H9 (cell line): ENCODE results near the gene PSPN. TPM values are rescaled to one million over a fixed set of nuclear protein-coding genes. Genes with fewer than 3 reads are reported as not detected.
A peak's percentile ranks its signal among the peaks of the same experiment; 100 is the strongest.

Experiments
- DNase-seq: peaks from one replicate; pipeline ENCODE4 v3.0.0-alpha.2; 2017
- H2AFZ ChIP-seq: one replicate; pipeline ENCODE4 v1.6.1; 2013; ENCODE audit warnings: mild to moderate bottlenecking, low read length, control low read depth, moderate library complexity
- H2AK5ac ChIP-seq: 2 replicates; pipeline ENCODE4 v1.6.1; 2013; ENCODE audit warnings: low read length, control low read depth, mixed read lengths; ENCODE audit not compliant: insufficient read length
- H2BK120ac ChIP-seq: one replicate; pipeline ENCODE4 v1.6.1; 2013; ENCODE audit warnings: low read depth, mild to moderate bottlenecking, low read length, control low read depth, inconsistent platforms; ENCODE audit not compliant: poor library complexity, severe bottlenecking
- H2BK12ac ChIP-seq: 2 replicates; pipeline ENCODE4 v1.6.1; 2013; ENCODE audit warnings: low read length, control low read depth, mixed read lengths, low read depth; ENCODE audit not compliant: insufficient read length
- H2BK15ac ChIP-seq: 2 replicates; pipeline ENCODE4 v1.6.1; 2013; ENCODE audit warnings: low read depth, low read length, control low read depth
- H2BK20ac ChIP-seq: one replicate; pipeline ENCODE4 v1.6.1; 2013; ENCODE audit warnings: low read depth, mild to moderate bottlenecking, low read length, control low read depth, inconsistent platforms; ENCODE audit not compliant: poor library complexity, severe bottlenecking
- H2BK5ac ChIP-seq: 2 replicates; pipeline ENCODE4 v1.6.1; 2013; ENCODE audit warnings: low read length, control low read depth, mixed read lengths; ENCODE audit not compliant: insufficient read length
- H3K14ac ChIP-seq: 2 replicates; pipeline ENCODE4 v1.6.1; 2013; ENCODE audit warnings: low read length, control low read depth; ENCODE audit not compliant: insufficient read depth
- H3K18ac ChIP-seq: 2 replicates; pipeline ENCODE4 v1.6.1; 2013; ENCODE audit warnings: low read depth, mild to moderate bottlenecking, mixed read lengths, low read length, control low read depth; ENCODE audit not compliant: insufficient read length
- H3K23ac ChIP-seq: 2 replicates; pipeline ENCODE4 v1.6.1; 2013; ENCODE audit warnings: low read length, control low read depth, mixed read lengths, low read depth; ENCODE audit not compliant: insufficient read length
- H3K23me2 ChIP-seq: 2 replicates; pipeline ENCODE4 v1.6.1; 2013; ENCODE audit warnings: low read depth, mild to moderate bottlenecking, mixed read lengths, low read length, control low read depth; ENCODE audit not compliant: insufficient read length, poor library complexity, severe bottlenecking
- H3K27ac ChIP-seq: 2 replicates; pipeline ENCODE4 v1.5.1; 2013; ENCODE audit warnings: low read length, control low read depth, mixed read lengths, low read depth; ENCODE audit not compliant: insufficient read length
- H3K27me3 ChIP-seq: 2 replicates; pipeline ENCODE4 v1.6.1; 2013; ENCODE audit warnings: low read length, control low read depth, inconsistent platforms; ENCODE audit not compliant: insufficient read depth
- H3K4ac ChIP-seq: 2 replicates; pipeline ENCODE4 v1.6.1; 2013; ENCODE audit warnings: low read depth, mild to moderate bottlenecking, control low read depth, inconsistent platforms, low read length, moderate library complexity
- H3K4me1 ChIP-seq: 2 replicates; pipeline ENCODE4 v1.6.1; 2013; ENCODE audit warnings: low read length, control low read depth, inconsistent platforms; ENCODE audit not compliant: insufficient read depth
- H3K4me2 ChIP-seq: 2 replicates; pipeline ENCODE4 v1.6.1; 2013; ENCODE audit warnings: low read length, control low read depth, mixed read lengths; ENCODE audit not compliant: insufficient read length, insufficient read depth
- H3K56ac ChIP-seq: 2 replicates; pipeline ENCODE4 v1.6.1; 2013; ENCODE audit warnings: low read depth, mild to moderate bottlenecking, mixed read lengths, low read length, control low read depth; ENCODE audit not compliant: insufficient read length
- H3K79me1 ChIP-seq: 2 replicates; pipeline ENCODE4 v1.6.1; 2013; ENCODE audit warnings: low read depth, mild to moderate bottlenecking, moderate library complexity, low read length, control low read depth, inconsistent platforms; ENCODE audit not compliant: insufficient read depth, poor library complexity, severe bottlenecking
- H3K79me2 ChIP-seq: 2 replicates; pipeline ENCODE4 v1.6.1; 2013; ENCODE audit warnings: low read length, control low read depth, inconsistent platforms; ENCODE audit not compliant: insufficient read depth
- H3K9ac ChIP-seq: 2 replicates; pipeline ENCODE4 v1.6.1; 2013; ENCODE audit warnings: low read length, control low read depth, mixed read lengths; ENCODE audit not compliant: insufficient read length; ENCODE audit errors: extremely low read depth
- H3K9me3 ChIP-seq: one replicate; pipeline ENCODE4 v1.6.1; 2013; ENCODE audit warnings: low read depth, low read length, inconsistent platforms; ENCODE audit not compliant: control insufficient read depth
- H3T11ph ChIP-seq: one replicate; pipeline ENCODE4 v1.6.1; 2013; ENCODE audit warnings: mild to moderate bottlenecking, low read length, control low read depth, inconsistent platforms
- H4K20me1 ChIP-seq: one replicate; pipeline ENCODE4 v1.6.1; 2013; ENCODE audit not compliant: control insufficient read depth, insufficient read length, insufficient read depth
- H4K5ac ChIP-seq: 2 replicates; pipeline ENCODE4 v1.6.1; 2013; ENCODE audit warnings: low read depth, mild to moderate bottlenecking, mixed read lengths, low read length, control low read depth; ENCODE audit not compliant: insufficient read length
- H4K8ac ChIP-seq: replicated peaks from 2 replicates; pipeline ENCODE4 v1.6.1; 2013; ENCODE audit warnings: low read length, control low read depth, mixed read lengths, low read depth; ENCODE audit not compliant: insufficient read length
- H4K91ac ChIP-seq: 2 replicates; pipeline ENCODE4 v1.6.1; 2013; ENCODE audit warnings: low read depth, mild to moderate bottlenecking, moderate library complexity, mixed read lengths, low read length, control low read depth; ENCODE audit not compliant: insufficient read length
- H3K27ac Mint-ChIP-seq, 3 experiments: 2 replicates in 2 of 3; 3 replicates in 1 of 3; pipeline ENCODE4 v1.8.0; 2020 to 2021; ENCODE audit warnings: mixed read lengths in 3 of 3, mild to moderate bottlenecking in 1 of 3, moderate library complexity in 1 of 3
- H3K27me3 Mint-ChIP-seq: 2 replicates; pipeline ENCODE4 v1.8.0; 2021; ENCODE audit warnings: low read depth, mild to moderate bottlenecking, moderate library complexity, mixed read lengths
- H3K36me3 Mint-ChIP-seq, 3 experiments: 2 replicates in 2 of 3; 3 replicates in 1 of 3; pipeline ENCODE4 v1.8.0; 2020 to 2021; ENCODE audit warnings: low read depth in 3 of 3, mixed read lengths in 3 of 3; ENCODE audit not compliant: insufficient read depth in 1 of 3
- H3K4me1 Mint-ChIP-seq, 2 experiments: 2 replicates each; pipeline ENCODE4 v1.8.0; 2020; ENCODE audit warnings: mixed read lengths in 2 of 2
- H3K4me3 Mint-ChIP-seq, 2 experiments: 2 replicates in 1 of 2; 3 replicates in 1 of 2; pipeline ENCODE4 v1.8.0; 2020 to 2021; ENCODE audit warnings: mild to moderate bottlenecking in 2 of 2, mixed read lengths in 2 of 2, moderate library complexity in 1 of 2
- H3K9me3 Mint-ChIP-seq, 2 experiments: 2 replicates in 1 of 2; 3 replicates in 1 of 2; pipeline ENCODE4 v1.8.0; 2020; ENCODE audit warnings: mild to moderate bottlenecking in 2 of 2, mixed read lengths in 2 of 2, moderate library complexity in 1 of 2
- WGBS: extraction: QIAGEN DNeasy Blood & Tissue Kit; methylation state at CpG from one replicate; pipeline ENCODE4 v1.1.7; 2013; ENCODE audit warnings: missing lambda C conversion rate, low lambda C conversion rate, mixed read lengths; ENCODE audit not compliant: insufficient read length; ENCODE audit errors: extremely low coverage; 5-methylcytosine and 5-hydroxymethylcytosine counted together
- total RNA-seq: library from RNA; stranded (reverse); gene quantifications from 2 replicates; pipeline ENCODE4 v1.2.1, GENCODE V29; 2021
- TF ChIP-seq, protein P1 (sequence below): fragments of 200-600 bp; sonication (generic); conservative IDR thresholded peaks from 3 replicates; pipeline ENCODE4 v1.8.0; 2021; ENCODE audit warnings: antibody characterized with exemption, mild to moderate bottlenecking

PSPN gene
- total RNA-seq, 1 experiment from 2014 or later, result 2.1 TPM

DNA sequence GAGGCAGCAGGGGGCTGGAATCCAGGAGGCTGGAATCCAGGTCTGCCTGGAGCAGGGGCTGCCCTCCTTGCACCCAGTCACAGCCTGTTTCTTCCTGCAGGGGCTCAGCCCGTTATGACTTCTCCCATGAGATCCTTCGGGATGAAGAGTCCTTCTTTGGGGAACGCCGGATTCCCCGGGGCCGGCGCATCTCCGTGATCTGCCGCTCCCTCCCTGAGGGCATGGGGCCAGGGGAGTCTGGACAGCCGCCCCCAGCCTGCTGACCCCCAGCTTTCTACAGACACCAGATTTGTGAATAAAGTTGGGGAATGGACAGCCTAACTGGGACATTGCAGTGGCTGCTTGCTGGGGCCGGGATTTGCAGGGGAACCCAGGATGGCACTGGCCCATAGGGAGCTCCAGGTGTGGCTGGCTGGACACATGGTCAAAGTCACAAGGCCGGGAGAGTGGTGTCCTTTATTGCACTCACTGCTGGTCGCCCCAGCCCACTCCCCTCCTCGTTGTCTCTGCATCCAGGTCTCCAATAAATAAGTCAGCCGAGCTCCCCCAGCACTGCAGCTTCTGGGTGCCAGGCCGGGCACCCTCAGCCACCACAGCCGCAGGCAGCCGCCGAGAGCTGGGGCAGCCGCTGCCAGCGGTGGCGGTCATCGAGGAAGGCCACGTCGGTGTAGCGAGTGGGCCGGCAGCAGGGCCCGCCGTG is 872 bp downstream of the PSPN start:
- peaks cover 2 to 3% of the 10 kb centered on the region in 2 experiments; a peak in 4 of 5 replicates for H3K9me3 Mint-ChIP-seq
- H3K9ac ChIP-seq, result no peak overlapping the region
- no peak overlapping the region for H3K4ac ChIP-seq
- no peaks in the 10 kb centered on the region for H3K27me3 Mint-ChIP-seq
- H3K27ac ChIP-seq, result no peak overlapping the region
- TF ChIP-seq, protein P1, sequence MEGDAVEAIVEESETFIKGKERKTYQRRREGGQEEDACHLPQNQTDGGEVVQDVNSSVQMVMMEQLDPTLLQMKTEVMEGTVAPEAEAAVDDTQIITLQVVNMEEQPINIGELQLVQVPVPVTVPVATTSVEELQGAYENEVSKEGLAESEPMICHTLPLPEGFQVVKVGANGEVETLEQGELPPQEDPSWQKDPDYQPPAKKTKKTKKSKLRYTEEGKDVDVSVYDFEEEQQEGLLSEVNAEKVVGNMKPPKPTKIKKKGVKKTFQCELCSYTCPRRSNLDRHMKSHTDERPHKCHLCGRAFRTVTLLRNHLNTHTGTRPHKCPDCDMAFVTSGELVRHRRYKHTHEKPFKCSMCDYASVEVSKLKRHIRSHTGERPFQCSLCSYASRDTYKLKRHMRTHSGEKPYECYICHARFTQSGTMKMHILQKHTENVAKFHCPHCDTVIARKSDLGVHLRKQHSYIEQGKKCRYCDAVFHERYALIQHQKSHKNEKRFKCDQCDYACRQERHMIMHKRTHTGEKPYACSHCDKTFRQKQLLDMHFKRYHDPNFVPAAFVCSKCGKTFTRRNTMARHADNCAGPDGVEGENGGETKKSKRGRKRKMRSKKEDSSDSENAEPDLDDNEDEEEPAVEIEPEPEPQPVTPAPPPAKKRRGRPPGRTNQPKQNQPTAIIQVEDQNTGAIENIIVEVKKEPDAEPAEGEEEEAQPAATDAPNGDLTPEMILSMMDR, result no peak
- H3K4me1 ChIP-seq, result no peaks in the 10 kb centered on the region
- no peak overlapping the region for H2BK20ac ChIP-seq
- H4K5ac ChIP-seq, result no peak overlapping the region
- H2BK15ac ChIP-seq, result no peak overlapping the region
- no peak overlapping the region for H2AK5ac ChIP-seq
- H3K23me2 ChIP-seq, result no peaks in the 10 kb centered on the region
- no peak overlapping the region for H3K14ac ChIP-seq
- H2BK120ac ChIP-seq, result no peak overlapping the region
- H3K18ac ChIP-seq, result no peak overlapping the region
- H2BK12ac ChIP-seq, result no peak overlapping the region
- H2AFZ ChIP-seq, result no peak overlapping the region
- no peak overlapping the region for H3K23ac ChIP-seq
- WGBS, result no CpG with 5 or more reads among the region's 29 CpGs
- no peaks in the 10 kb centered on the region for H4K20me1 ChIP-seq
- no peak overlapping the region for H3T11ph ChIP-seq
- H4K91ac ChIP-seq, result no peak overlapping the region
- no peak overlapping the region for H4K8ac ChIP-seq
- no peaks in the 10 kb centered on the region for H3K27me3 ChIP-seq
- H3K79me1 ChIP-seq, result no peaks in the 10 kb centered on the region
- H3K27ac Mint-ChIP-seq, result 0 out of 7 replicates have a peak overlapping the region, but pooled peaks of 1 of the 3 experiments have one; percentile 28
- H3K4me2 ChIP-seq, result no peak overlapping the region
- DNase-seq, result no peak
- peaks cover 9 to 24% of the 10 kb centered on the region in 2 experiments for H3K4me1 Mint-ChIP-seq
- no peaks in the 10 kb centered on the region for H3K79me2 ChIP-seq
- H3K36me3 Mint-ChIP-seq, result peaks cover 10 to 15% (median 14%) of the 10 kb centered on the region in 3 experiments
- H3K4me3 Mint-ChIP-seq, result peak overlapping the region in 1 of 2 experiments; percentile 40; a peak in 2 of 5 replicates
- H2BK5ac ChIP-seq, result no peak overlapping the region
- H3K9me3 ChIP-seq, result no peaks in the 10 kb centered on the region
- no peak overlapping the region for H3K56ac ChIP-seq
